ENCODE data around the gene R3HDM2.
"Not testable (repeated sequence)": the region's sequence is repeated elsewhere in the genome, so short reads cannot be mapped to it uniquely, and the experiment has no call there.

The R3HDM2 gene

GRCh38 chr12:57368349-57369095, 62.3 kb downstream of the R3HDM2 start:
- Histone ChIP-seq H3K4me3 (ENCODE audit: low read depth in 1 of 2, low read length in 2 of 2) (no peak overlapping the region), H2AFZ (ENCODE audit: low read depth, low read length) (no peak overlapping the region), H3K79me2 (ENCODE audit: insufficient read depth, low read length) (peaks cover 1% of the 10 kb centered on the region; the same call in 1 of the 2 replicates), H3K9me3 (ENCODE audit: insufficient read depth, low read length, severe bottlenecking) (peaks cover 11% of the 10 kb centered on the region), H4K20me1 (ENCODE audit: insufficient read depth, low read length) (no peaks in the 10 kb centered on the region), H3K4me2 (ENCODE audit: insufficient read depth, low read length) (no peak overlapping the region), H3K27me3 (ENCODE audit: insufficient read depth, low read length, poor library complexity) (no peaks in the 10 kb centered on the region), H3K9ac (ENCODE audit: low read depth, low read length) (no peak overlapping the region), H3K27ac (ENCODE audit: low read length) (no peak overlapping the region), H3K36me3 (ENCODE audit: insufficient read depth, low read length) (peaks cover 11% of the 10 kb centered on the region), H3K4me1 (ENCODE audit: insufficient read depth, low read length) (no peaks in the 10 kb centered on the region)
- no peak for TF ChIP-seq EZH2 (IDR thresholded peaks at IDR 0.05; ENCODE audit: borderline replicate concordance, low read depth, low read length, severe bottlenecking)
- TF ChIP-seq CTCF (IDR thresholded peaks at IDR 0.05; ENCODE audit: borderline replicate concordance, extremely low read depth, low read length, poor library complexity, severe bottlenecking) = no peak
- no peak for ATAC-seq (ENCODE audit: insufficient read depth, low read depth)
- DNase-seq = no peak

GRCh38 chr12:57367121-57367520, 63.7 kb downstream of the R3HDM2 start:
- Histone ChIP-seq H3K27me3 (ENCODE audit: insufficient read depth, low read length, poor library complexity) (no peaks in the 10 kb centered on the region), H3K27ac (ENCODE audit: low read length) (no peak overlapping the region), H3K9ac (ENCODE audit: low read depth, low read length) (no peak overlapping the region), H3K36me3 (ENCODE audit: insufficient read depth, low read length) (peaks cover 11% of the 10 kb centered on the region), H3K4me1 (ENCODE audit: insufficient read depth, low read length) (no peaks in the 10 kb centered on the region), H3K4me2 (ENCODE audit: insufficient read depth, low read length) (no peak overlapping the region), H3K9me3 (ENCODE audit: insufficient read depth, low read length, severe bottlenecking) (peaks cover 11% of the 10 kb centered on the region), H3K4me3 (ENCODE audit: low read depth in 1 of 2, low read length in 2 of 2) (no peak overlapping the region), H4K20me1 (ENCODE audit: insufficient read depth, low read length) (no peaks in the 10 kb centered on the region), H3K79me2 (ENCODE audit: insufficient read depth, low read length) (peaks cover 1% of the 10 kb centered on the region; the same call in 1 of the 2 replicates), H2AFZ (ENCODE audit: low read depth, low read length) (no peak overlapping the region)
- ATAC-seq (ENCODE audit: insufficient read depth, low read depth) (no peak), DNase-seq (no peak)
- TF ChIP-seq CTCF (IDR thresholded peaks at IDR 0.05; ENCODE audit: borderline replicate concordance, extremely low read depth, low read length, poor library complexity, severe bottlenecking) (no peak), EZH2 (IDR thresholded peaks at IDR 0.05; ENCODE audit: borderline replicate concordance, low read depth, low read length, severe bottlenecking) (no peak)

- peaks cover 14% of the 10 kb centered on the region for H3K36me3 ChIP-seq (ENCODE audit: insufficient read depth, low read length)
- no peaks in the 10 kb centered on the region for H3K4me1 ChIP-seq (ENCODE audit: insufficient read depth, low read length)
- DNase-seq (no peak), ATAC-seq (ENCODE audit: insufficient read depth, low read depth) (no peak)
- no peak overlapping the region for H3K4me3 ChIP-seq (ENCODE audit: low read depth in 1 of 2, low read length in 2 of 2)
- no peak for TF ChIP-seq EZH2 (IDR thresholded peaks at IDR 0.05; ENCODE audit: borderline replicate concordance, low read depth, low read length, severe bottlenecking)
- TF ChIP-seq CTCF (IDR thresholded peaks at IDR 0.05; ENCODE audit: borderline replicate concordance, extremely low read depth, low read length, poor library complexity, severe bottlenecking) = no peak
- H4K20me1 ChIP-seq (ENCODE audit: insufficient read depth, low read length) = no peaks in the 10 kb centered on the region
- H3K27ac ChIP-seq (ENCODE audit: low read length) = no peak overlapping the region
- no peak overlapping the region for H2AFZ ChIP-seq (ENCODE audit: low read depth, low read length)
- H3K79me2 ChIP-seq (ENCODE audit: insufficient read depth, low read length) = peaks cover 1% of the 10 kb centered on the region; the same call in 1 of the 2 replicates
- no peak overlapping the region for H3K9ac ChIP-seq (ENCODE audit: low read depth, low read length)
- H3K9me3 ChIP-seq (ENCODE audit: insufficient read depth, low read length, severe bottlenecking) = peaks cover 11% of the 10 kb centered on the region
- H3K27me3 ChIP-seq (ENCODE audit: insufficient read depth, low read length, poor library complexity) = no peaks in the 10 kb centered on the region
- no peak overlapping the region for H3K4me2 ChIP-seq (ENCODE audit: insufficient read depth, low read length)
Measured at GRCh38 chr12:57366315-57366714, 64.5 kb downstream of the R3HDM2 start.

- not testable (repeated sequence) for H3K27ac ChIP-seq (ENCODE audit: low read length); H3K4me3 ChIP-seq (ENCODE audit: low read depth in 1 of 2, low read length in 2 of 2); H2AFZ ChIP-seq (ENCODE audit: low read depth, low read length); H3K4me2 ChIP-seq (ENCODE audit: insufficient read depth, low read length); H3K9ac ChIP-seq (ENCODE audit: low read depth, low read length); H3K79me2 ChIP-seq (ENCODE audit: insufficient read depth, low read length); H4K20me1 ChIP-seq (ENCODE audit: insufficient read depth, low read length); H3K27me3 ChIP-seq (ENCODE audit: insufficient read depth, low read length, poor library complexity); DNase-seq; ATAC-seq (ENCODE audit: insufficient read depth, low read depth); H3K4me1 ChIP-seq (ENCODE audit: insufficient read depth, low read length)
- Histone ChIP-seq H3K9me3 (ENCODE audit: insufficient read depth, low read length, severe bottlenecking) (peaks cover 11% of the 10 kb centered on the region), H3K36me3 (ENCODE audit: insufficient read depth, low read length) (peaks cover 12% of the 10 kb centered on the region)
Measured at GRCh38 chr12:57364156-57364555, 66.7 kb downstream of the R3HDM2 start.
